Femur (tissue), 1 donor: ENCODE measurements around the gene TP63.

Experiments used
- DNase-seq: peaks from one replicate; pipeline ENCODE4 v3.0.0-alpha.2; 2017

The TP63 gene

GRCh38 chr3:189937302-189938127 is 306.3 kb downstream of the TP63 start:
- no peak for DNase-seq

GRCh38 chr3:189941125-189941524 is 309.9 kb downstream of the TP63 start:
- no peak for DNase-seq

- DNase-seq, result no peak
Measured at GRCh38 chr3:189941679-189942078, 310.5 kb downstream of the TP63 start.

GRCh38 chr3:189942948-189943347 is 311.8 kb downstream of the TP63 start:
- no peak for DNase-seq

GRCh38 chr3:189944285-189945145 is 313.3 kb downstream of the TP63 start:
- DNase-seq, result no peak

GRCh38 chr3:189945935-189946709 is 314.9 kb downstream of the TP63 start:
- DNase-seq, result no peak
